Measurements from ENCODE around the gene MSL2.

GRCh38 chr3:136192831-136193230, 3.3 kb downstream of the MSL2 start:
- TF ChIP-seq, protein P1, sequence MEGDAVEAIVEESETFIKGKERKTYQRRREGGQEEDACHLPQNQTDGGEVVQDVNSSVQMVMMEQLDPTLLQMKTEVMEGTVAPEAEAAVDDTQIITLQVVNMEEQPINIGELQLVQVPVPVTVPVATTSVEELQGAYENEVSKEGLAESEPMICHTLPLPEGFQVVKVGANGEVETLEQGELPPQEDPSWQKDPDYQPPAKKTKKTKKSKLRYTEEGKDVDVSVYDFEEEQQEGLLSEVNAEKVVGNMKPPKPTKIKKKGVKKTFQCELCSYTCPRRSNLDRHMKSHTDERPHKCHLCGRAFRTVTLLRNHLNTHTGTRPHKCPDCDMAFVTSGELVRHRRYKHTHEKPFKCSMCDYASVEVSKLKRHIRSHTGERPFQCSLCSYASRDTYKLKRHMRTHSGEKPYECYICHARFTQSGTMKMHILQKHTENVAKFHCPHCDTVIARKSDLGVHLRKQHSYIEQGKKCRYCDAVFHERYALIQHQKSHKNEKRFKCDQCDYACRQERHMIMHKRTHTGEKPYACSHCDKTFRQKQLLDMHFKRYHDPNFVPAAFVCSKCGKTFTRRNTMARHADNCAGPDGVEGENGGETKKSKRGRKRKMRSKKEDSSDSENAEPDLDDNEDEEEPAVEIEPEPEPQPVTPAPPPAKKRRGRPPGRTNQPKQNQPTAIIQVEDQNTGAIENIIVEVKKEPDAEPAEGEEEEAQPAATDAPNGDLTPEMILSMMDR (IDR thresholded peaks at IDR 0.05) = no peak
- TF ChIP-seq POLR2A (IDR thresholded peaks at IDR 0.05) = no peak
